Lower leg skin (tissue), 4 donors: ENCODE data around the gene PGA5. TPM values are rescaled to one million over a fixed set of nuclear protein-coding genes. Genes with fewer than 3 reads are reported as not detected.

ENCODE experiments used
- DNase-seq, 2 donors: peaks; one replicate each; pipeline ENCODE4 v3.0.0-alpha.2; 2019; ENCODE audit warnings: low spot score in 2 of 2
- H3K4me3 ChIP-seq: fragments of 200-600 bp; sonication (generic); 2 replicates; pipeline ENCODE4 v1.5.1; 2017; ENCODE audit warnings: mild to moderate bottlenecking, low read depth; ENCODE audit not compliant: poor library complexity, severe bottlenecking
- CTCF ChIP-seq, 3 donors: fragments of 450-650 bp; IDR thresholded peaks; one replicate each; pipeline ENCODE4 v1.5.1; 2016; ENCODE audit warnings: antibody characterized with exemption in 3 of 3, mild to moderate bottlenecking in 3 of 3, moderate library complexity in 2 of 3
- POLR2A ChIP-seq, 2 donors: fragments of 450-650 bp; IDR thresholded peaks; one replicate each; pipeline ENCODE4 v1.6.1; 2016 to 2017; ENCODE audit warnings: antibody characterized with exemption in 2 of 2, mild to moderate bottlenecking in 1 of 2, moderate library complexity in 1 of 2
- WGBS, 2 donors: methylation state at CpG; one replicate each; pipeline ENCODE4 v1.1.5; 2018; 5-methylcytosine and 5-hydroxymethylcytosine counted together
- intact Hi-C: fragments of 100-400 bp; cut with DNase I; formaldehyde crosslinking; loops from one replicate; pipeline ENCODE4 v1.15.0; 2023; ENCODE audit warnings: low total_unique reads
- total RNA-seq, 4 donors: library from RNA; depleted of rRNA; stranded (reverse); fragments of >200 nt; gene quantifications; one replicate each; pipeline ENCODE4 v1.1.0, GENCODE V29; 2016

PGA5 gene
- total RNA-seq, 4 donors from 2014 or later = not detected

GRCh38 chr11:61270354-61271076 lies 29.5 kb downstream of the PGA5 start:
- intact Hi-C loops = no loop called here

DNA sequence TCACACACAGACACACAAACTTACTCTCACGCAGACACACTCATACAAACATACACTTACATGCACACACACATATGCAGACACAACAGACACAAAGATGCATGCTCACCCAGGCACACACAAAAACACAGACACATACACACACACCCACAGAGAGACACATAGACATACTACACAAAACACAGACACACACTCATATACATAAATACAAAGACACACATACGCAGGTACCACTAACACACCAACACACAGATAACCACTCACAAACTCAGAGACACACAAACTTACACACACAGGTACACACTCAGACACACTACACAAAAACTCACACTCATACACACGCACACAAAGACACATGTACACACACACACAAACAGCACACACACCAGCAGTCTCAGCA lies 31.8 kb downstream of the PGA5 start:
- no peak overlapping the region for H3K4me3 ChIP-seq
- TF ChIP-seq CTCF (IDR thresholded peaks at IDR 0.05) = no peak
- TF ChIP-seq POLR2A (IDR thresholded peaks at IDR 0.05) = no peak
- intact Hi-C loops = no loop called here
- no peak for DNase-seq
- 79% methylated on average over 3 of the region's 3 CpGs for WGBS, 2 donors

More at GRCh38 chr11:61270354-61271076, 29.5 kb downstream of the PGA5 start:
- WGBS, 2 donors = 87 to 89% methylated on average over 7 of the region's 7 CpGs
- no peak overlapping the region for H3K4me3 ChIP-seq
- TF ChIP-seq CTCF (IDR thresholded peaks at IDR 0.05) = no peak
- DNase-seq = no peak

- TF ChIP-seq POLR2A (IDR thresholded peaks at IDR 0.05) (no peak), CTCF (IDR thresholded peaks at IDR 0.05) (no peak)
- intact Hi-C loops = no loop called here
- 54 to 57% methylated on average over 12 to 14 of the region's 16 CpGs for WGBS, 2 donors
- H3K4me3 ChIP-seq = no peak overlapping the region
- no peak for DNase-seq
These were observed 32.5 kb downstream of the PGA5 start for GRCh38 chr11:61273178-61274078.

- WGBS, 2 donors = 75 to 89% methylated on average over 4 of the region's 4 CpGs
- DNase-seq = no peak
- no peak overlapping the region for H3K4me3 ChIP-seq
- TF ChIP-seq CTCF (IDR thresholded peaks at IDR 0.05) (no peak), POLR2A (IDR thresholded peaks at IDR 0.05) (no peak)
- intact Hi-C loops = no loop called here
These were observed 33.1 kb downstream of the PGA5 start for GRCh38 chr11:61274084-61274483.

- DNase-seq = no peak
- no peak overlapping the region for H3K4me3 ChIP-seq
- 94 to 96% methylated on average over 4 of the region's 4 CpGs for WGBS, 2 donors
- TF ChIP-seq POLR2A (IDR thresholded peaks at IDR 0.05) = no peak
- TF ChIP-seq CTCF (IDR thresholded peaks at IDR 0.05) = no peak
- intact Hi-C loops = no loop called here
These were observed 34.2 kb downstream of the PGA5 start for GRCh38 chr11:61275191-61275590.
